Neural progenitor cell (in vitro differentiated cells): ENCODE measurements around the gene RPAP2. TPM values are rescaled to one million over a fixed set of nuclear protein-coding genes. Genes with fewer than 3 reads are reported as not detected.

ENCODE experiments used
- DNase-seq: peaks from one replicate; pipeline ENCODE4 v3.0.0-alpha.2; 2016; ENCODE audit warnings: low spot score
- H2AFZ ChIP-seq: fragments of 200-600 bp; sonication (generic); replicated peaks from 2 replicates; pipeline ENCODE4 v1.6.1; 2016; ENCODE audit warnings: antibody characterized with exemption
- H3F3A ChIP-seq: fragments of 200-600 bp; sonication (generic); 2 replicates; pipeline ENCODE4 v1.6.1; 2016; ENCODE audit warnings: antibody characterized with exemption, low read depth
- H3K27ac ChIP-seq: fragments of 200-600 bp; sonication (generic); 2 replicates; pipeline ENCODE4 v1.5.1; 2016; ENCODE audit warnings: mild to moderate bottlenecking
- H3K27me3 ChIP-seq: fragments of 200-600 bp; sonication (generic); 2 replicates; pipeline ENCODE4 v1.6.1; 2016; ENCODE audit warnings: mild to moderate bottlenecking, moderate library complexity
- H3K36me3 ChIP-seq: fragments of 200-600 bp; sonication (generic); 2 replicates; pipeline ENCODE4 v1.5.1; 2016
- H3K4me1 ChIP-seq: fragments of 200-600 bp; sonication (generic); 2 replicates; pipeline ENCODE4 v1.6.1; 2016; ENCODE audit warnings: mixed run types
- H3K4me2 ChIP-seq: fragments of 200-600 bp; sonication (generic); 2 replicates; pipeline ENCODE4 v1.6.1; 2016
- H3K4me3 ChIP-seq: fragments of 200-600 bp; sonication (generic); 2 replicates; pipeline ENCODE4 v1.5.1; 2016
- H3K79me2 ChIP-seq: fragments of 200-600 bp; sonication (generic); 2 replicates; pipeline ENCODE4 v1.6.1; 2016; ENCODE audit warnings: low read depth
- H3K9ac ChIP-seq: fragments of 200-600 bp; sonication (generic); 2 replicates; pipeline ENCODE4 v1.6.1; 2016
- H3K9me3 ChIP-seq: fragments of 200-600 bp; sonication (generic); 2 replicates; pipeline ENCODE4 v1.5.1; 2016; ENCODE audit warnings: low read depth
- H4K20me1 ChIP-seq: fragments of 200-600 bp; sonication (generic); 2 replicates; pipeline ENCODE4 v1.6.1; 2016; ENCODE audit warnings: low read depth
- H3K27ac Mint-ChIP-seq: 3 replicates; pipeline ENCODE4 v1.8.0; 2021; ENCODE audit warnings: mixed read lengths
- H3K27me3 Mint-ChIP-seq: 2 replicates; pipeline ENCODE4 v1.8.0; 2022; ENCODE audit warnings: low read depth, mild to moderate bottlenecking, inconsistent platforms, moderate library complexity, mixed read lengths; ENCODE audit not compliant: insufficient read depth
- H3K36me3 Mint-ChIP-seq: 3 replicates; pipeline ENCODE4 v1.8.0; 2021; ENCODE audit warnings: mixed read lengths
- H3K4me1 Mint-ChIP-seq: 3 replicates; pipeline ENCODE4 v1.8.0; 2021; ENCODE audit warnings: mixed read lengths
- H3K4me3 Mint-ChIP-seq: 3 replicates; pipeline ENCODE4 v1.8.0; 2021; ENCODE audit warnings: mild to moderate bottlenecking, moderate library complexity, mixed read lengths
- H3K9me3 Mint-ChIP-seq: 3 replicates; pipeline ENCODE4 v1.8.0; 2020; ENCODE audit warnings: mixed read lengths
- CTCF ChIP-seq: fragments of 200-600 bp; sonication (generic); IDR thresholded peaks from 2 replicates; pipeline ENCODE4 v1.5.1; 2017; ENCODE audit warnings: antibody characterized with exemption, mild to moderate bottlenecking
- EZH2 ChIP-seq: fragments of 200-600 bp; sonication (generic); IDR thresholded peaks from 2 replicates; pipeline ENCODE4 v1.6.1; 2017; ENCODE audit warnings: antibody characterized with exemption, mild to moderate bottlenecking, moderate library complexity
- EZH2phosphoT487 ChIP-seq: fragments of 200-600 bp; sonication (generic); IDR thresholded peaks from 2 replicates; pipeline ENCODE4 v1.6.1; 2017; ENCODE audit warnings: antibody characterized with exemption
- small RNA-seq: library from RNA; depleted of rRNA; stranded (forward); fragments of <200 nt; gene quantifications from one replicate; pipeline ENCODE3, GENCODE V24; 2015
- total RNA-seq: library from RNA; depleted of rRNA; stranded (reverse); fragments of >200 nt; gene quantifications from 2 replicates; pipeline ENCODE4 v1.2.3, GENCODE V29; 2015; ENCODE audit warnings: low replicate concordance

RPAP2 gene
- total RNA-seq, 1 donor from 2014 or later, result 36.3 TPM

- H3K9me3 ChIP-seq, result no peaks in the 10 kb centered on the region
- peak; percentile 36 for DNase-seq
- no peak overlapping the region for H3K4me2 ChIP-seq
- H3K9me3 Mint-ChIP-seq, result peaks cover 4% of the 10 kb centered on the region
- H3K36me3 ChIP-seq, result no peaks in the 10 kb centered on the region
- no peak for TF ChIP-seq EZH2
- no peak for TF ChIP-seq CTCF
- no peak for TF ChIP-seq EZH2phosphoT487
- H2AFZ ChIP-seq, result peak overlapping the region; percentile 63
- H3F3A ChIP-seq, result peaks cover 1% of the 10 kb centered on the region
- H3K27ac ChIP-seq, result no peak overlapping the region
- H3K79me2 ChIP-seq, result no peaks in the 10 kb centered on the region
- no peak overlapping the region for H3K4me3 ChIP-seq
- no peak overlapping the region for H3K27ac Mint-ChIP-seq
- peaks cover 3% of the 10 kb centered on the region for H3K27me3 Mint-ChIP-seq
- peaks cover 7% of the 10 kb centered on the region for H3K4me1 ChIP-seq
- no peaks in the 10 kb centered on the region for H3K36me3 Mint-ChIP-seq
- no peak overlapping the region for H3K9ac ChIP-seq
- no peaks in the 10 kb centered on the region for H4K20me1 ChIP-seq
- H3K27me3 ChIP-seq, result no peaks in the 10 kb centered on the region
- no peak overlapping the region for H3K4me3 Mint-ChIP-seq
- peaks cover 6% of the 10 kb centered on the region for H3K4me1 Mint-ChIP-seq
Observed at GRCh38 chr1:92447033-92447681, 148.3 kb downstream of the RPAP2 start.

- Histone ChIP-seq H3K9ac (no peak overlapping the region), H3K4me1 (peaks cover 5% of the 10 kb centered on the region), H3K9me3 (no peaks in the 10 kb centered on the region), H3K27ac (no peak overlapping the region), H3K79me2 (no peaks in the 10 kb centered on the region), H3K4me3 (no peak overlapping the region), H4K20me1 (no peaks in the 10 kb centered on the region), H3K36me3 (no peaks in the 10 kb centered on the region), H3K4me2 (no peak overlapping the region), H2AFZ (no peak overlapping the region), H3K27me3 (no peaks in the 10 kb centered on the region), H3F3A (no peaks in the 10 kb centered on the region)
- Mint-ChIP-seq H3K9me3 (peaks cover 4% of the 10 kb centered on the region), H3K27me3 (no peaks in the 10 kb centered on the region), H3K4me3 (no peak overlapping the region), H3K27ac (no peak overlapping the region), H3K4me1 (no peaks in the 10 kb centered on the region), H3K36me3 (no peaks in the 10 kb centered on the region)
- no peak for DNase-seq
- no peak for TF ChIP-seq EZH2
- TF ChIP-seq CTCF, result no peak
- TF ChIP-seq EZH2phosphoT487, result no peak
Observed at GRCh38 chr1:92447976-92448375, 149.1 kb downstream of the RPAP2 start.

Small RNA genes lying within 50 kb of the gene (small RNA-seq; reads per million reads assigned to genes)
- not detected for gene RN7SL824P

Other genes starting within 250 kb of the RPAP2 start
- gene SETSIP, start 223.6 kb upstream of the RPAP2 start, total RNA-seq, result not detected in 2 replicates
- gene BTBD8, start 218.7 kb upstream of the RPAP2 start, total RNA-seq, result 9.6 and 14.3 TPM in 2 replicates
- gene C1orf146, start 81.1 kb upstream of the RPAP2 start, total RNA-seq, result not detected in 2 replicates
- gene GLMN, start 72 bp upstream of the RPAP2 start, total RNA-seq, result 33.2 and 44.4 TPM in 2 replicates
- gene GFI1, start 187.9 kb downstream of the RPAP2 start, total RNA-seq, result 0.12 TPM in 1 of 2 replicates, not detected in the other